ENCODE results near the gene HIF1AN. TPM values are rescaled to one million over a fixed set of nuclear protein-coding genes. Genes with fewer than 3 reads are reported as not detected.

HIF1AN gene
- total and polyA plus RNA-seq, 2 donors (not counting 1 experiment from before 2014, with no cell fraction given) = 7.3 to 65.6 TPM

DNA sequence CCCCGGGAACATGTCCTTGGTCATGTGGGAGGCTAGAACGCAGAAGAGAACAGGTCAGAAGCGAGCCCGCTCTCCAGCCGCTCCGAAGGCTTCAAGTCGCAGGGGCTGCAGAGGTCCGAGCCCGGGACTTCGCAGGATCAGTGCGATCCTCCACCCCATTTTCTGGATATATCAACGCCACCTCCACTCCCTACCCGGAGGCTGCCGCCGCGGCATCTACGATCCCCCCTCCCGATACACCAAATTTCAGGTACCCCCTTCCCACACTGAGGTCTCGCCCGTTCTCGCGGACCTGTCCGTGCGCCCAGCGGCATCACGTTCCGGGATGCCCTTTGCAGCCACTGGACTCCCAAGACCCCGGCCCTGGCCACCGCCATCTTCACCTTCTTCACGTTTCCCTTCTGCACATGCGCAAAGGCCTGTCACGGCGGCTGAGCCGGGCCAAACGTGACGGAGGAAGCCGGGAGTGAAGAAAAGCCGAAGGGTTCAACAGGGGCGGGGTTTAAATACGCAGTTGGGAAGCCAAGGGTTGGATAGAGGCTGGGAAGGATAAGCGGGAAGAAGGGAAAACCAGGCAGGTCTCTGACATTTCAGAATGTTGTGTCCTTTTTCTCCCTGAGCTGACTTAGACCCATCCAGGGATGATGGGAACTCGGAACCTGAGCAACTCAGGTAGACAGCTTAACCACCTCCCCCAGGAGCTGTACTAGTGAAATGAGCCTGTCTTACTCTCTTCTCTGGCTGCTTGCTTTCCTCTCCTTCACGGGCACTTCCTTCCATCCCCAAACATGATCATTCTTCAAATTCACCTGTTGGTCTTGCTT, 6.1 kb upstream of the HIF1AN start, which contains the start of gene NDUFB8:
Gene NDUFB8 (minus strand): TSS at position 397 of the 824 bp plus-strand sequence. CDS start 20 bp downstream, at position 377.
- H2AFZ ChIP-seq (ENCODE audit: insufficient read depth, low read depth, low read length, poor library complexity, severe bottlenecking) = peak within 1 kb of the TSS; percentile 97
- Mint-ChIP-seq H3K9me3 (ENCODE audit: insufficient read depth) (no peaks in the 10 kb centered on the region), H3K4me1 (peaks cover 33% of the 10 kb centered on the region), H3K4me3 (peak within 1 kb of the TSS; percentile 100), H3K27ac (peak within 1 kb of the TSS; percentile 98), H3K27me3 (no peaks in the 10 kb centered on the region)
- H3K4me1 ChIP-seq (ENCODE audit: control insufficient read depth in 2 of 2, insufficient read depth in 2 of 2, low read length in 2 of 2) = peaks cover 16 to 21% of the 10 kb centered on the region in 2 donors
- WGBS (ENCODE audit: insufficient coverage) = 1% methylated on average over 31 of the region's 43 CpGs
- CTCF ChIA-PET = interaction anchor here (0.6 to 1.6 kb wide), 3 partner anchors 11 to 157 kb away, joined by 3 to 4 read pairs (median 3); no protein-coding TSS in a partner anchor
- H3K9ac ChIP-seq (ENCODE audit: low read length) = peak within 1 kb of the TSS; percentile 92
- peak; percentile 89 for DNase-seq
- TF ChIP-seq, protein P1, sequence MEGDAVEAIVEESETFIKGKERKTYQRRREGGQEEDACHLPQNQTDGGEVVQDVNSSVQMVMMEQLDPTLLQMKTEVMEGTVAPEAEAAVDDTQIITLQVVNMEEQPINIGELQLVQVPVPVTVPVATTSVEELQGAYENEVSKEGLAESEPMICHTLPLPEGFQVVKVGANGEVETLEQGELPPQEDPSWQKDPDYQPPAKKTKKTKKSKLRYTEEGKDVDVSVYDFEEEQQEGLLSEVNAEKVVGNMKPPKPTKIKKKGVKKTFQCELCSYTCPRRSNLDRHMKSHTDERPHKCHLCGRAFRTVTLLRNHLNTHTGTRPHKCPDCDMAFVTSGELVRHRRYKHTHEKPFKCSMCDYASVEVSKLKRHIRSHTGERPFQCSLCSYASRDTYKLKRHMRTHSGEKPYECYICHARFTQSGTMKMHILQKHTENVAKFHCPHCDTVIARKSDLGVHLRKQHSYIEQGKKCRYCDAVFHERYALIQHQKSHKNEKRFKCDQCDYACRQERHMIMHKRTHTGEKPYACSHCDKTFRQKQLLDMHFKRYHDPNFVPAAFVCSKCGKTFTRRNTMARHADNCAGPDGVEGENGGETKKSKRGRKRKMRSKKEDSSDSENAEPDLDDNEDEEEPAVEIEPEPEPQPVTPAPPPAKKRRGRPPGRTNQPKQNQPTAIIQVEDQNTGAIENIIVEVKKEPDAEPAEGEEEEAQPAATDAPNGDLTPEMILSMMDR (IDR thresholded peaks at IDR 0.05) = no peak
- TF ChIP-seq EZH2 (IDR thresholded peaks at IDR 0.05; ENCODE audit: borderline replicate concordance, insufficient read depth, low read depth, low read length, poor library complexity, severe bottlenecking) = no peak
- POLR2A ChIA-PET = no interaction called here
- intact Hi-C loops (cut with micrococcal nuclease) = loop anchor here (2.0 to 10.0 kb wide), 3 partner anchors 295 to 383 kb away; partner anchors contain the start of genes ERLIN1 and SLF2
- peak within 1 kb of the TSS; percentile 65 to 83 for H3K27ac ChIP-seq (ENCODE audit: low read length in 2 of 2)
- peaks cover 5% of the 10 kb centered on the region for H4K20me1 ChIP-seq (ENCODE audit: control insufficient read depth, insufficient read depth, low read length, poor library complexity, severe bottlenecking)
- peak within 1 kb of the TSS; percentile 65 to 98 (median 81) for H3K4me3 ChIP-seq (ENCODE audit: control extremely low read depth in 1 of 5, extremely low read depth in 1 of 5, insufficient read depth in 1 of 5, low read depth in 2 of 5, low read length in 4 of 5)
- H3K36me3 ChIP-seq (replicated peaks in 1 of 2; ENCODE audit: control extremely low read depth in 1 of 2, control insufficient read depth in 1 of 2, extremely low read depth in 1 of 2, insufficient read depth in 2 of 2, low read length in 1 of 2) = peaks cover 12 to 18% of the 10 kb centered on the region in 2 experiments
- H3K4me2 ChIP-seq (replicated peaks; ENCODE audit: low read depth, low read length, poor library complexity, severe bottlenecking) = peak within 1 kb of the TSS; percentile 88
- peak; percentile 87 for ATAC-seq (ENCODE audit: low read depth)
- peaks cover 27% of the 10 kb centered on the region for H3K79me2 ChIP-seq (ENCODE audit: control insufficient read depth, insufficient read depth, low read length)
- H3K9me3 ChIP-seq (ENCODE audit: control extremely low read depth in 1 of 3, control insufficient read depth in 2 of 3, insufficient read depth in 1 of 3, low read length in 2 of 3) = no peaks in the 10 kb centered on the region
- H3K27me3 ChIP-seq (replicated peaks in 1 of 4; ENCODE audit: control extremely low read depth in 1 of 4, control insufficient read depth in 3 of 4, insufficient read depth in 4 of 4, low read length in 3 of 4) = no peaks in the 10 kb centered on the region

- Histone ChIP-seq H3K9ac (ENCODE audit: low read length) (no peak overlapping the region), H3K4me3 (ENCODE audit: control extremely low read depth in 1 of 5, extremely low read depth in 1 of 5, insufficient read depth in 1 of 5, low read depth in 2 of 5, low read length in 4 of 5) (no peak overlapping the region), H4K20me1 (ENCODE audit: control insufficient read depth, insufficient read depth, low read length, poor library complexity, severe bottlenecking) (peaks cover 7% of the 10 kb centered on the region), H3K9me3 (ENCODE audit: control extremely low read depth in 1 of 3, control insufficient read depth in 2 of 3, insufficient read depth in 1 of 3, low read length in 2 of 3) (no peaks in the 10 kb centered on the region), H3K36me3 (replicated peaks in 1 of 2; ENCODE audit: control extremely low read depth in 1 of 2, control insufficient read depth in 1 of 2, extremely low read depth in 1 of 2, insufficient read depth in 2 of 2, low read length in 1 of 2) (peaks cover under 1 to 2% of the 10 kb centered on the region in 2 experiments), H3K27me3 (replicated peaks in 1 of 4; ENCODE audit: control extremely low read depth in 1 of 4, control insufficient read depth in 3 of 4, insufficient read depth in 4 of 4, low read length in 3 of 4) (no peaks in the 10 kb centered on the region), H2AFZ (ENCODE audit: insufficient read depth, low read depth, low read length, poor library complexity, severe bottlenecking) (no peak overlapping the region), H3K4me2 (replicated peaks; ENCODE audit: low read depth, low read length, poor library complexity, severe bottlenecking) (no peak overlapping the region), H3K27ac (ENCODE audit: low read length in 2 of 2) (no peak overlapping the region), H3K4me1 (ENCODE audit: control insufficient read depth in 2 of 2, insufficient read depth in 2 of 2, low read length in 2 of 2) (peaks cover 29 to 35% of the 10 kb centered on the region in 2 donors), H3K79me2 (ENCODE audit: control insufficient read depth, insufficient read depth, low read length) (peaks cover 46% of the 10 kb centered on the region)
- ChIA-PET CTCF (no interaction called here), POLR2A (no interaction called here)
- Mint-ChIP-seq H3K4me1 (peaks cover 30% of the 10 kb centered on the region), H3K9me3 (ENCODE audit: insufficient read depth) (no peaks in the 10 kb centered on the region), H3K27ac (no peak overlapping the region), H3K4me3 (no peak overlapping the region), H3K27me3 (no peaks in the 10 kb centered on the region)
- intact Hi-C loops (cut with micrococcal nuclease) = loop anchor here (10.0 kb wide), 2 partner anchors 293 to 347 kb away; partner anchors contain the start of gene ERLIN1
- DNase-seq = no peak
- ATAC-seq (ENCODE audit: low read depth) = no peak
- TF ChIP-seq, protein P1 (IDR thresholded peaks at IDR 0.05) = no peak
- no peak for TF ChIP-seq EZH2 (IDR thresholded peaks at IDR 0.05; ENCODE audit: borderline replicate concordance, insufficient read depth, low read depth, low read length, poor library complexity, severe bottlenecking)
These were observed 4.0 kb upstream of the HIF1AN start for GRCh38 chr10:100531761-100532160.

Data from B cell (primary cell).